PC-9 (cell line): Measurements from ENCODE around the gene SRMS.

Source experiments
- CTCF ChIP-seq: fragments of 200-600 bp; sonication (generic); conservative IDR thresholded peaks from 2 replicates; pipeline ENCODE4 v1.6.1; 2017; ENCODE audit warnings: mixed run types, antibody characterized with exemption, mild to moderate bottlenecking, moderate library complexity
- EZH2 ChIP-seq: fragments of 200-600 bp; sonication (generic); IDR thresholded peaks from 2 replicates; pipeline ENCODE4 v1.8.0; 2017; ENCODE audit warnings: antibody characterized with exemption, low read depth

GRCh38 chr20:63574156-63574828, 26.7 kb upstream of the SRMS start, which contains the start of gene HELZ2:
- no peak for TF ChIP-seq CTCF
- TF ChIP-seq EZH2, result no peak
